GM12878 (cell line): Measurements from ENCODE around the gene PTPRJ.

Experiments
- CEBPB ChIP-seq, 2 experiments: fragments of 150-350 bp in 1 of 2; IDR thresholded peaks; 2 replicates each; pipeline ENCODE4 v1.6.1; 2012 to 2014; ENCODE audit warnings: low read depth in 2 of 2, low read length in 2 of 2, borderline replicate concordance in 1 of 2, inconsistent platforms in 1 of 2
- CHD2 ChIP-seq: IDR thresholded peaks from 2 replicates; pipeline ENCODE4 v1.6.1; 2011; ENCODE audit warnings: low read depth, low read length, improper control_type of control experiment, borderline replicate concordance
- FOS ChIP-seq: IDR thresholded peaks from 3 replicates; pipeline ENCODE4 v1.6.1; 2011; ENCODE audit warnings: borderline replicate concordance; ENCODE audit not compliant: insufficient read length; ENCODE audit errors: extremely low read depth
- FOXM1 ChIP-seq: IDR thresholded peaks from 2 replicates; pipeline ENCODE4 v1.6.1; 2012; ENCODE audit warnings: low read depth, mild to moderate bottlenecking, inconsistent platforms, low read length, moderate library complexity
- GATAD2B ChIP-seq: fragments of 450-650 bp; conservative IDR thresholded peaks from 2 replicates; pipeline ENCODE4 v1.6.1; 2017; ENCODE audit warnings: low read depth, mild to moderate bottlenecking, moderate library complexity
- HCFC1 ChIP-seq: fragments of 150-350 bp; IDR thresholded peaks from 2 replicates; pipeline ENCODE4 v1.6.1; 2014; ENCODE audit warnings: low read length
- NR2F1 ChIP-seq: fragments of 450-650 bp; conservative IDR thresholded peaks from 2 replicates; pipeline ENCODE4 v1.6.1; 2017; ENCODE audit warnings: mild to moderate bottlenecking
- SIX5 ChIP-seq: IDR thresholded peaks from 2 replicates; pipeline ENCODE4 v1.6.1; 2011; ENCODE audit warnings: mild to moderate bottlenecking, low read depth, low read length, moderate library complexity; ENCODE audit not compliant: severe bottlenecking
- TF ChIP-seq, protein P1 (sequence below): fragments of 450-650 bp; formaldehyde crosslinking; IDR thresholded peaks from 2 replicates; pipeline ENCODE4 v1.5.0; 2022; ENCODE audit warnings: mild to moderate bottlenecking, missing genetic modification characterization

DNA sequence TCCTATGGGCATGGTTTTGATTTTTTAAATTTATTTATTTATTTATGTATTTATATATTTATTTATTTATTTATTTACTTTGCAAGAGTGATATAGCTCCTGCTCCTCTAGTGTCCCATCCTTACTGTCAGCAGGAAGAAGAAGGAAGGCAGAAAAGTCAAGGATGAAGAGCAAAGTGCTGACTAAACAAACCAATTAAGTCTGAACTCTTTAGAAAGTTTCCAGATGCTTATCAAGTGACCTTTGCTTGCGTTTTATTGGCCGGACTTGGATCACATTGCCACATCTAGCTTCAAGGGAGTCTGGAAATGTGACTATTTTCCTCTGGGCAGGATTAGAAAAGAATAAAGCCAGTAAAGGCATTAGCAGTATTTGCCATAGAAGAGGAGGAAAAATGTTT is 227.5 kb downstream of the PTPRJ start:
- TF ChIP-seq SIX5 (no peak), GATAD2B (no peak), HCFC1 (no peak), NR2F1 (no peak), FOXM1 (no peak), CEBPB (IDR thresholded peaks at IDR 0.05; ENCODE audit: borderline replicate concordance in 1 of 2, low read depth in 2 of 2, low read length in 2 of 2) (no peak), CHD2 (no peak), FOS (no peak)
- TF ChIP-seq, protein P1, sequence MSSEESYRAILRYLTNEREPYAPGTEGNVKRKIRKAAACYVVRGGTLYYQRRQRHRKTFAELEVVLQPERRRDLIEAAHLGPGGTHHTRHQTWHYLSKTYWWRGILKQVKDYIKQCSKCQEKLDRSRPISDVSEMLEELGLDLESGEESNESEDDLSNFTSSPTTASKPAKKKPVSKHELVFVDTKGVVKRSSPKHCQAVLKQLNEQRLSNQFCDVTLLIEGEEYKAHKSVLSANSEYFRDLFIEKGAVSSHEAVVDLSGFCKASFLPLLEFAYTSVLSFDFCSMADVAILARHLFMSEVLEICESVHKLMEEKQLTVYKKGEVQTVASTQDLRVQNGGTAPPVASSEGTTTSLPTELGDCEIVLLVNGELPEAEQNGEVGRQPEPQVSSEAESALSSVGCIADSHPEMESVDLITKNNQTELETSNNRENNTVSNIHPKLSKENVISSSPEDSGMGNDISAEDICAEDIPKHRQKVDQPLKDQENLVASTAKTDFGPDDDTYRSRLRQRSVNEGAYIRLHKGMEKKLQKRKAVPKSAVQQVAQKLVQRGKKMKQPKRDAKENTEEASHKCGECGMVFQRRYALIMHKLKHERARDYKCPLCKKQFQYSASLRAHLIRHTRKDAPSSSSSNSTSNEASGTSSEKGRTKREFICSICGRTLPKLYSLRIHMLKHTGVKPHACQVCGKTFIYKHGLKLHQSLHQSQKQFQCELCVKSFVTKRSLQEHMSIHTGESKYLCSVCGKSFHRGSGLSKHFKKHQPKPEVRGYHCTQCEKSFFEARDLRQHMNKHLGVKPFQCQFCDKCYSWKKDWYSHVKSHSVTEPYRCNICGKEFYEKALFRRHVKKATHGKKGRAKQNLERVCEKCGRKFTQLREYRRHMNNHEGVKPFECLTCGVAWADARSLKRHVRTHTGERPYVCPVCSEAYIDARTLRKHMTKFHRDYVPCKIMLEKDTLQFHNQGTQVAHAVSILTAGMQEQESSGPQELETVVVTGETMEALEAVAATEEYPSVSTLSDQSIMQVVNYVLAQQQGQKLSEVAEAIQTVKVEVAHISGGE = no peak
